Occipital lobe (tissue), 2 donors: ENCODE results near the gene CBLB. TPM values are rescaled to one million over a fixed set of nuclear protein-coding genes. Genes with fewer than 3 reads are reported as not detected.
A peak's percentile ranks its signal among the peaks of the same experiment; 100 is the strongest.

Experiments
- DNase-seq: peaks from one replicate; lab custom pipeline; 2025; lab: John Stamatoyannopoulos, UW
- total RNA-seq: library from RNA; depleted of rRNA; stranded (reverse); fragments of >200 nt; gene quantifications from one replicate; pipeline ENCODE4 v1.2.3, GENCODE V29; 2014

Gene CBLB
- total RNA-seq, 1 donor from 2014 or later: 59.6 TPM

GRCh38 chr3:105869861-105870755, 1.3 kb upstream of the CBLB start:
- DNase-seq: no peak

DNA sequence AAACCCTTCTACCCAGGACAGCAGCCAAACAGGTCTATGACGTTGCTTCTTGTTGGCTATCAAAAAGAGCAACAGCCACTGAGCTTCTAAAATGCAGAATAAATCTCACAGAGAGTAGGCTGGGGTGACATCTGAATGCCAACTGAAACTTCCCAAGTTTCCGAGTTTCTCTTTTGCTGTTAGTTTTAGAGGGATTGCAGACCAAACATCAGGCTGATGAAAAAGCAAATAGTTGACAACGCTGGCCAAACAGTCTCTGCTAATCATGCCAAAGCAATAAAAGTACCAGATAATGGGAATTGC, 670 bp upstream of the CBLB start:
- no peak for DNase-seq

- DNase-seq: peak; percentile 47
These were observed 426 bp downstream of the CBLB start for GRCh38 chr3:105868431-105868741.

- no peak for DNase-seq
These were observed 941 bp downstream of the CBLB start for GRCh38 chr3:105867712-105868430.

- no peak for DNase-seq
These were observed 1.9 kb downstream of the CBLB start for GRCh38 chr3:105866656-105867653.

DNA sequence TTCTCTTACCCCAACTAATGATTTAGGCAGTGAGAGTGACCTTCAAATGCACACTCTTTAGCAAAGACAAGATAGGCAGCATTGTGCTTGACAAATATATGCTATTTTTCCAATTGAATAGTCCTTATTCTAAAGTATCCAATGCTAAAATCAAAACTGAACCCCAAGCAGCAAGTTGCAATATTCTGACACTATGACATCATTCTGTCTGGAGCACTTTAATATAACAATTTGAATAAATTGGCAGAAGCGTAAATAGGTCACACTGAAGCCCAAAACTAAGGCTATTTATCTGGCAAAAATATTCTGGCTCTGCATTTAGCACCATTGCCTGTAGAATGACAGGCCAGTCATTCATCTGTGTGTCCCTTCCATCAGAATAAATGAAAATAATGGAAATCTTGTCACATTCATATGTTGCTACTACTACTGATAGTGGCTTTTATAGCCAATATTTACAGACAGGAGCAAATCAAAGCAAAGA, 2.9 kb downstream of the CBLB start:
- DNase-seq: no peak

GRCh38 chr3:105865016-105865623, 3.7 kb downstream of the CBLB start:
- no peak for DNase-seq

DNA sequence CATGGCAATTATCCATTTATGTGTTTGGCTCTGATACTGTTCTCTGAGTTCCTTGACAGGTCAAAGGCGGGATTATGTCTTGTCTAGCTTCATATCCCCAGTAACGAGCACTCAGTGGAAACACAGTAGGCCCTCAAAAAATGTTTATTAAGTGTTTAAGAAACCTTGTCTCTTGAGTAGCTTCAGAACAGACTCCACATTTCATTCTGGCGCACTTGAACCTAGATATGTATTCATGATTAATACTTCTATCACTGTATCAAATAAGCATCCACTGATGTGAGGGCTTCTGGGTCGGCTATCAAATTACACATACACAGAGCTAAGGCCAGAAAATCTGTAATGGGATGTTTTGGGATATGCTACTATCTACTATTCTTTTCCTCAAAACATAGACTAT, 4.6 kb downstream of the CBLB start:
- DNase-seq: no peak

DNA sequence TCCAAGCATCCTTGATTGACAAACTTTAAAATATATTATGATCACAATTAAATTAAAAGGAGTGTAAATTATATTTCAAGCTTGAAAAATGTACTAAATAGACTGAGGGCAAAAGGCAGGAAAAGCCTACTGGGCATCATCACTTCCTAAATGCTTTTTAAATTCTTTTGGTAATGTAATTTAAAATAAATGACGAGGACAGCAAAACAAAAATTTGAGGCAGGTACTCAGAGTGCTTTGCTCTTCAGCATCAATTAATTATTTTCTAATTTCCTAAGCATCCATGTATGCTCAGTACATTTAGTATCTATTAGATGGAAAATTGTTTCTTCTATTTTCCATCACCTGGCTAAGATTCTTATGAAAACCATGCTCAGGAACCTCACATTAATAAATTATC, 5.2 kb downstream of the CBLB start:
- DNase-seq: no peak

DNA sequence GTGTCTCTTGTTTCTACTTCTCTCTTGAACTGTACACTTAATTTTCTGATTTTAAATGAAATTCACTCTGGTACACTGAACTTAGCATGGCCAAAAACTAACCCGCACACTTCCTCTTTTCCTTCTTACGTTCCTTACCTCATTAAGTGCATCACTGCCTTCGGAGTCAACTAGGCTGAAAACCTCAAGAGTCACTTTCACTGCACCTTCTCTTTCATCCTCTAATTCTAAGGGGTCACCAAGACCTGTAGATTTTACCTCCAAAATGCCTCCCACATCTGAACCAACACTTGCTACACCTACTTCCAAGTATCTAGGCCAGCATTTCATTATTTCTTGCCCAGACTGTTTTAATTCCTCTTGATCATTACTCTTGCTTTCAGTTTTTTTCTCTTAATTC, 6.6 kb downstream of the CBLB start:
- DNase-seq: no peak

DNA sequence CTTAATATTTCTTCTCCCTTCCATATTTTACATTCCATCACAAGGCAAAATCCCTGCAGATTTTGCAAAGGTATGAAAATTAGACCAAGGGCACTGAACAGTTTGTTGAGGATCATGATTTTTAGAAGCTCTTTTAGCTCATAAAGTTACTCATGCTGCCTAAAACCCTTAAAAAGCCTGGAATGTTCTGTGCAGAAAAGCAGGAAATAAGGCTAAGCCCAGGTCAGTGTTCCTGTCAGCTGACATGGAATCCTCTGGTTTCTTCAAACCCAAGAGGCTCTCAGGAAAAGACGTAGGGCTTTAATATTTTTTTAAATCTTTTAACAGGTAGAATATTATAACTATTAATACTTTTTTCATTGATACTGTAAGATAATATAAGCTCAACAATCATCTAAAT, 8.2 kb downstream of the CBLB start:
- no peak for DNase-seq

DNA sequence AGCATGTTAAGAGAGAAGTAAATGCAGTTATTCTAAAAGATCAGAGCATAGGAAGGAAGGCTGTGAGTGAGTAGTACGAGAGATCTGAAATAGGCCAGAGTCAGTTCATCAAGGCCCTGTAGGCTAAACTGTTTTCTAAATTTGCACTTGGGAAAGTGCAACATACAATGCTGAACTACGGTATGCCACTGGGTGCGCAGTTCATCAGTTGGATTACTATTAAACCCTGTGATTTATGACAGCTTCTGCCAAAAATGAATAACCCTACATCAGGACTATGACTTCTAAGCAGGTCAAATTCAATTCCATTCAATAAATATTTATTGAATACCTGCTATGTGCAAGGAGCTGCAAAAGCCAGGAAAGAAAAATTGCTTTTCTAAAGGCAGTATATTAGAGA, 10.8 kb downstream of the CBLB start:
- DNase-seq: no peak

GRCh38 chr3:105857601-105858000, 11.2 kb downstream of the CBLB start:
- DNase-seq: no peak

GRCh38 chr3:105856605-105857004, 12.2 kb downstream of the CBLB start:
- DNase-seq: no peak

GRCh38 chr3:105853801-105854432, 14.9 kb downstream of the CBLB start:
- DNase-seq: no peak

DNA sequence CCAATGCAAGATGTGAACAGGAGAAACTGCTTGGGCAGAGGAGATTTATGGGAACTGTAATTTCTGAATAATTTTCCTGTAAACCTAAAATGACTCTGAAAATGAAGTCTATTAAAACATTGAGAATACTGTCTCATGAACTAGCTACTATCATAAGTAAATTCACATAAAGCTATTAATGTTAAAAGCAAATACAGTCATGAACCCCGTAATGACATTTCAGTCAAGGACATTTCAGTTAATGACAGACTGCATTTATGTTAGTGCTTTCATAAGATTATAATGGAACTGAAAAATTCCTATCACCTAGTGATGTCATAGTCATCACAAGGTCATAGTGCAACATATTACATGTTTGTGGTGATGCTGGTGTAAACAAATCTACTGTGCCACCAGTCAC, 17.2 kb downstream of the CBLB start:
- DNase-seq: no peak

DNA sequence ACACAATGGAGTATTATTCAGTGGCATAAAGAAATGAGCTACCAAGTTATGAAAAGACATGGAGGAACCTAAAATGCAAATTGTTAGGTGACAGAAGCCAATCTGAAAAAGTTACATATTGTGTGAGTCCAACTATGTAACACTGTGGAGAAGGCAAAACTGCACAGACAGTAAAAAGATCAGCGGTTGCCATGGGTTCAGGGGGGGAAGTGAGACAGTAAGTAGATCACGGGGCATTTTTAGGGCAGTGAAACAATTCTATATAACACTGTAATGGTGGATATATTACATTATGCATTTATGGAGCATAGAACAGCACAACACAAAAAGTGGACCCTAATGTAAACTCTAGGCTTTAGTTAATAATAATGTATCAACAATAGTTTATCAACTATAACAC, 17.6 kb downstream of the CBLB start:
- no peak for DNase-seq

- DNase-seq: no peak
These were observed 18.2 kb downstream of the CBLB start for GRCh38 chr3:105850593-105850992.

- no peak for DNase-seq
These were observed 20.0 kb downstream of the CBLB start for GRCh38 chr3:105848821-105849220.

- DNase-seq: no peak
These were observed 20.9 kb downstream of the CBLB start for GRCh38 chr3:105847865-105848264.

GRCh38 chr3:105847452-105847851, 21.4 kb downstream of the CBLB start:
- no peak for DNase-seq
